Endothelial cell of umbilical vein (primary cell): ENCODE measurements around the gene SUCLG1. TPM values are rescaled to one million over a fixed set of nuclear protein-coding genes. Genes with fewer than 3 reads are reported as not detected.

Experiments used
- BruUV-seq: library from RNA; stranded (reverse); fragments of 400-500 nt; replicated peaks from 2 replicates; lab custom pipeline; 2021; lab: Mats Ljungman, UMichigan
- CTCF ChIA-PET: fragments of 300-600, 350-600 bp; sonication (Branson Sonifier 250); formaldehyde crosslinking; loops from one replicate; lab custom pipeline; 2021; ENCODE audit warnings: antibody characterized with exemption, inconsistent platforms; lab: Charles Lee
- POLR2A ChIA-PET: fragments of 300-600, 350-600 bp; sonication (Branson Sonifier 250); formaldehyde crosslinking; loops from one replicate; lab custom pipeline; 2021; ENCODE audit warnings: antibody characterized with exemption, inconsistent platforms; lab: Charles Lee
- DNase-seq: peaks from one replicate; pipeline ENCODE4 v3.0.0-alpha.2; 2011; ENCODE audit warnings: low read depth, low spot score
- FAIRE-seq: peaks from 2 replicates; lab custom pipeline; 2011; peaks lifted over from hg19 to GRCh38; lab: Jason Lieb, UNC
- H2AFZ ChIP-seq: 2 replicates; pipeline ENCODE4 v1.6.0; 2012; ENCODE audit warnings: low read depth, low read length, control low read depth, inconsistent platforms
- H3K27ac ChIP-seq: 2 replicates; pipeline ENCODE4 v1.5.1; 2011; ENCODE audit warnings: low read depth, mild to moderate bottlenecking, control low read depth, low read length, moderate library complexity; ENCODE audit not compliant: insufficient read depth
- H3K27me3 ChIP-seq, 2 experiments: 2 replicates each; pipeline versions ENCODE4 v1.6.0 to v1.6.1; 2011; ENCODE audit warnings: low read length in 2 of 2, mixed read lengths in 1 of 2; ENCODE audit not compliant: control insufficient read depth in 2 of 2, insufficient read depth in 2 of 2
- H3K36me3 ChIP-seq, 2 experiments: 2 replicates in 1 of 2; 3 replicates in 1 of 2; pipeline ENCODE4 v1.5.1; 2011; ENCODE audit warnings: low read length in 2 of 2, mild to moderate bottlenecking in 1 of 2, moderate library complexity in 1 of 2; ENCODE audit not compliant: control insufficient read depth in 2 of 2, insufficient read depth in 2 of 2; ENCODE audit errors: extremely low read depth in 1 of 2
- H3K4me1 ChIP-seq: 3 replicates; pipeline ENCODE4 v1.5.1; 2011; ENCODE audit warnings: mild to moderate bottlenecking, low read length; ENCODE audit not compliant: control insufficient read depth, insufficient read depth; ENCODE audit errors: extremely low read depth
- H3K4me2 ChIP-seq: 2 replicates; pipeline ENCODE4 v1.6.1; 2011; ENCODE audit warnings: low read length, control low read depth, mixed read lengths; ENCODE audit not compliant: insufficient read depth
- H3K4me3 ChIP-seq, 3 experiments: fragments of 200-600 bp in 1 of 3; sonication (generic), shearing (Covaris generic) in 1 of 3; replicated peaks in 1 of 3; 2 replicates each; pipeline ENCODE4 v1.5.1; 2011 to 2016; ENCODE audit warnings: control low read depth in 3 of 3, low read length in 3 of 3, mild to moderate bottlenecking in 2 of 3, inconsistent platforms in 1 of 3, low read depth in 1 of 3, moderate library complexity in 1 of 3; ENCODE audit not compliant: insufficient read depth in 1 of 3
- H3K79me2 ChIP-seq: 2 replicates; pipeline ENCODE4 v1.6.0; 2012; ENCODE audit warnings: low read length, inconsistent platforms; ENCODE audit not compliant: control insufficient read depth, insufficient read depth
- H3K9ac ChIP-seq: replicated peaks from 2 replicates; pipeline ENCODE3; 2011; ENCODE audit warnings: low read length, control low read depth; ENCODE audit not compliant: insufficient read depth; ENCODE audit errors: extremely low read depth
- H3K9me1 ChIP-seq: replicated peaks from 3 replicates; pipeline ENCODE4 v1.6.0; 2011; ENCODE audit warnings: mild to moderate bottlenecking, low read length; ENCODE audit not compliant: control insufficient read depth, insufficient read depth; ENCODE audit errors: extremely low read depth
- H3K9me3 ChIP-seq: replicated peaks from 2 replicates; pipeline ENCODE4 v1.5.1; 2012; ENCODE audit warnings: low read length, inconsistent platforms; ENCODE audit not compliant: control insufficient read depth, insufficient read depth
- H4K20me1 ChIP-seq: replicated peaks from 2 replicates; pipeline ENCODE3; 2011; ENCODE audit warnings: mild to moderate bottlenecking, low read length; ENCODE audit not compliant: control insufficient read depth, insufficient read depth; ENCODE audit errors: extremely low read depth
- CTCF ChIP-seq, 2 donors: IDR thresholded peaks; 1 replicate in 1 of 2; 2 replicates in 1 of 2; pipeline ENCODE4 v1.5.1; 2011; ENCODE audit warnings: low read length in 2 of 2, mild to moderate bottlenecking in 2 of 2, moderate library complexity in 2 of 2, control low read depth in 1 of 2, inconsistent platforms in 1 of 2, low read depth in 1 of 2; ENCODE audit not compliant: insufficient read depth in 1 of 2; ENCODE audit errors: extremely low read depth in 1 of 2
- EZH2 ChIP-seq: IDR thresholded peaks from 2 replicates; pipeline ENCODE4 v1.6.1; 2012; ENCODE audit warnings: borderline replicate concordance, low read depth, mild to moderate bottlenecking, moderate library complexity, low read length, inconsistent platforms; ENCODE audit not compliant: severe bottlenecking
- FOS ChIP-seq: IDR thresholded peaks from 2 replicates; pipeline ENCODE4 v1.6.1; 2011; ENCODE audit warnings: mild to moderate bottlenecking, low read length, moderate library complexity, borderline replicate concordance; ENCODE audit not compliant: insufficient read depth
- GATA2 ChIP-seq: IDR thresholded peaks from 2 replicates; pipeline ENCODE4 v1.7.0; 2011; ENCODE audit warnings: low read depth, mild to moderate bottlenecking, moderate library complexity, mixed read lengths, low read length; ENCODE audit not compliant: insufficient read length, insufficient read depth
- JUN ChIP-seq: IDR thresholded peaks from 2 replicates; pipeline ENCODE4 v1.6.1; 2011; ENCODE audit warnings: borderline replicate concordance, low read depth; ENCODE audit not compliant: insufficient read length, insufficient read depth
- MAX ChIP-seq: IDR thresholded peaks from 2 replicates; pipeline ENCODE4 v1.6.1; 2011; ENCODE audit not compliant: insufficient read depth, insufficient read length
- MYC ChIP-seq: IDR thresholded peaks from one replicate; pipeline ENCODE4 v1.6.1; 2011; ENCODE audit warnings: mild to moderate bottlenecking, low read depth, low read length
- POLR2A ChIP-seq: IDR thresholded peaks from 2 replicates; pipeline ENCODE4 v1.6.1; 2012; ENCODE audit warnings: low read depth, mild to moderate bottlenecking, control low read depth, low read length
- POLR2AphosphoS5 ChIP-seq: IDR thresholded peaks from 2 replicates; pipeline ENCODE4 v1.6.1; 2012; ENCODE audit warnings: low read depth, mild to moderate bottlenecking, control low read depth, low read length, moderate library complexity; ENCODE audit not compliant: insufficient read depth
- dilution Hi-C: fragments of 300-500 bp; cut with MboI; formaldehyde crosslinking; loops from one replicate; pipeline ENCODE4 v1.15.0; 2019; ENCODE audit warnings: low sequenced_read_pairs; ENCODE audit not compliant: extremely low pct_ligation_motif_present
- intact Hi-C: fragments of 100-400 bp; cut with micrococcal nuclease; formaldehyde crosslinking; loops from one replicate; pipeline ENCODE4 v1.10.0; 2022
- polyA plus RNA-seq, 4 experiments: library from polyadenylated mRNA; depleted of rRNA in 3 of 4; stranded (reverse) in 3 of 4; unstranded in 1 of 4; fragments of >200 nt; gene quantifications; 2 replicates each; pipeline versions ENCODE4 v1.2.1 to v1.2.3, GENCODE V29; 2011 to 2012; ENCODE audit warnings: missing spikeins in 1 of 4
- total RNA-seq: library from RNA; stranded (reverse); gene quantifications from 2 replicates; pipeline ENCODE4 v1.2.3, GENCODE V29; 2021

Gene SUCLG1
- total and polyA plus RNA-seq, 2 donors (not counting 3 experiments of a cell fraction or from before 2014, with no cell fraction given), result 31.7 to 59.2 TPM

GRCh38 chr2:84389794-84390193 is 69.3 kb downstream of the SUCLG1 start:
- Histone ChIP-seq H3K9me3 (no peaks in the 10 kb centered on the region), H3K4me3 (no peak overlapping the region), H3K27me3 (no peaks in the 10 kb centered on the region), H2AFZ (no peak overlapping the region), H4K20me1 (no peaks in the 10 kb centered on the region), H3K27ac (no peak overlapping the region), H3K4me1 (no peaks in the 10 kb centered on the region), H3K9me1 (no peaks in the 10 kb centered on the region), H3K4me2 (no peak overlapping the region), H3K79me2 (no peaks in the 10 kb centered on the region), H3K36me3 (no peaks in the 10 kb centered on the region), H3K9ac (no peak overlapping the region)
- FAIRE-seq (no peak), DNase-seq (no peak)
- no peak for TF ChIP-seq POLR2A
- no peak for TF ChIP-seq EZH2
- TF ChIP-seq GATA2, result no peak
- no peak for TF ChIP-seq POLR2AphosphoS5
- no peak for TF ChIP-seq MYC
- TF ChIP-seq MAX, result no peak
- no peak for TF ChIP-seq FOS
- no peak for TF ChIP-seq JUN
- no peak for TF ChIP-seq CTCF (IDR thresholded peaks at IDR 0.05; ENCODE audit: extremely low read depth in 1 of 2, insufficient read depth in 1 of 2, low read depth in 1 of 2, low read length in 2 of 2)
- dilution Hi-C loops, result no loop called here
- BruUV-seq, result no TSS peak
- POLR2A ChIA-PET, result no interaction called here
- CTCF ChIA-PET, result no interaction called here
- intact Hi-C loops, result no loop called here
